ENCODE results near the gene THSD4.
A peak's percentile ranks its signal among the peaks of the same experiment; 100 is the strongest.

The THSD4 gene

GRCh38 chr15:71543413-71543812 lies 428.1 kb downstream of the THSD4 start:
- DNase-seq (ENCODE audit: low read depth in 2 of 2) = no peak

DNA sequence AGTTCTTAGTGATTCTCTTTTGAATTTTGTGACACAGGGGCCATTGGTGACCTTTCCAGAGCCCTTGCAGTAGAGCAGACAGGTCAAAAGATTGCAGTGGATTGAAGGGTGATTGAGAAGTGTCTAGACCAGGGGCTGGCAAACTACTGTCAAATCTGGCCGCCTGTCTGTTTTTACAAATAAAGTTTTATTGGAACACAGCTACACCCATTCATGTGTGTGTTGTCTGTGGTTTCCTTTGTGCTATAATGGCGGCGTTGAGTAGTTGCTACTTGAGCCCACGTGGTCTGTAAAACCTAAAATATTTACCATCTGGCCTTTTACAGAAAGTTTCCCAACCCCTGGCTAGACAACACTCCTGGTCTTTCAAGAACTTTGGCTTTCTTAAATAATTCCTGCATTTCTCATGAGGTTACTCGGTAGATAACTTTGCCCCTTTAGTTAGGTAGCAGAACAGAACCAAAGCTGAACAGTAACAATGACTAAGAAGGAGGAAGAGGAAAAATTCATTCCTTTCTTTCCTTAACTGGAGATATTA lies 430.0 kb downstream of the THSD4 start:
- DNase-seq (ENCODE audit: low read depth in 2 of 2) = peak in 1 of 2 experiments; percentile 24

DNA sequence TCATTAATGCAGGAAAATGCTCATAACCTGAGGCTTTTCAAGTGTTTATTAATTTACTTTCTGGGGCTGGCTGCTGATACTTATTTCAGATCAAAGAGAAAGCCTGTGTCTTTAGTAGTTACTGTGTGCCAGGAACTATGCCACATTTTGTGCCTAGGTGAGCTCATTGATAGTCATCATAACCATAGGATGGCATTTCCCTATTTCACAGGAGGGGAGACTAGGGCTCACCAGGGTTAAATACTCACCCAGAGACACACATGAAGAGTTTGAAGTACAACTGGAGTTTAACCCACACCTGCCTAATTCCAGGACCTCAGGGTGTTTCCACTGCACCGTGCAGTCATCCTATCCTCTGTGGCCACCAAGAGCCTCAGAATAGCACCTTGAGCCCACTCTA lies 430.7 kb downstream of the THSD4 start:
- no peak for DNase-seq (ENCODE audit: low read depth in 2 of 2)

- no peak for DNase-seq (ENCODE audit: low read depth in 2 of 2)
Observed at GRCh38 chr15:71547011-71547410, 431.7 kb downstream of the THSD4 start.

GRCh38 chr15:71548401-71548807 lies 433.1 kb downstream of the THSD4 start:
- no peak for DNase-seq (ENCODE audit: low read depth in 2 of 2)

- DNase-seq (ENCODE audit: low read depth in 2 of 2) = no peak
Observed at GRCh38 chr15:71549091-71549490, 433.8 kb downstream of the THSD4 start.

DNA sequence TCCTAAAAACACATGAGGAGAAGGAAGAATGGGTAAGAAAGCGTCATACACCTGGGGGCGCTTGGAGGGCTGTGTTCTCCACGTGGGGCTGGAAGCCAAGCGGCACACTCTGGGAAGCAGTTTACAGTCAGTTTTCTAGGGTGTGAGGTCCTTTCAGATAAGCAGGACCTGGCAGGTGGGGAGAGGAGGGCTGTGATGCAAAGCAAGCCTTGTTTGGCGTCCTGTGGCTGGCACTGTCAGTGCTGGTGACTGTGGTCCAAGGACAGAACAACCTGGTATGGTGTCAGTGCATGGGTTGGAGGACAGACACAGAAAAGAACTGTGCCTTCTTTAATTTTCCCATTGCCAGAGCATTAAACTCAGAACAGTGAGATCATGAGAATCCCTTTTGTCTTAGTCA lies 434.4 kb downstream of the THSD4 start:
- DNase-seq (ENCODE audit: low read depth in 2 of 2) = no peak

GRCh38 chr15:71551566-71551965 lies 436.3 kb downstream of the THSD4 start:
- DNase-seq (ENCODE audit: low read depth in 2 of 2) = no peak

GRCh38 chr15:71559098-71559497 lies 443.8 kb downstream of the THSD4 start:
- peak; percentile 63 to 69 for DNase-seq (ENCODE audit: low read depth in 2 of 2)

GRCh38 chr15:71559616-71560015 lies 444.3 kb downstream of the THSD4 start:
- DNase-seq (ENCODE audit: low read depth in 2 of 2) = no peak

- DNase-seq (ENCODE audit: low read depth in 2 of 2) = no peak
Observed at GRCh38 chr15:71562251-71562650, 447.0 kb downstream of the THSD4 start.

DNA sequence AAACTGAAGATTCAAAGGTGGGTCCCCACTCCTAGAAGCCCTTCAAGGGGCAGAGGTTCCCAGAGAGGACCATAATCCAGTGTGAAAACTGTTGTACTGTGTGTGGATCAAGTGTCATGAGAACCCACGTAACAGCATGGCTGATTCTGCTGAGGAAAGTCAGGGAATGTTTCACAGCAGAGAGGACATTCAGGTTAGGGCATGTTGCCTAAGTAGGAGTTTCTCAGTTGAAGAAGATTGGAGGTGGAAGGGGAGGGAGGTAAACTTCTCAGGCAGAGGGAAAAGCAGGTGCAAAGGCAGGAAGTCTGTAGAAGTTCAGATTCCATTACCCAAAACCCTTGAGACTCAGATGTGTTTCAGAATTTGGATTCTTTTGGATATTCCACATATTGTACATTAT lies 448.9 kb downstream of the THSD4 start:
- DNase-seq (ENCODE audit: low read depth in 2 of 2) = no peak

GRCh38 chr15:71565006-71565405 lies 449.7 kb downstream of the THSD4 start:
- no peak for DNase-seq (ENCODE audit: low read depth in 2 of 2)

DNA sequence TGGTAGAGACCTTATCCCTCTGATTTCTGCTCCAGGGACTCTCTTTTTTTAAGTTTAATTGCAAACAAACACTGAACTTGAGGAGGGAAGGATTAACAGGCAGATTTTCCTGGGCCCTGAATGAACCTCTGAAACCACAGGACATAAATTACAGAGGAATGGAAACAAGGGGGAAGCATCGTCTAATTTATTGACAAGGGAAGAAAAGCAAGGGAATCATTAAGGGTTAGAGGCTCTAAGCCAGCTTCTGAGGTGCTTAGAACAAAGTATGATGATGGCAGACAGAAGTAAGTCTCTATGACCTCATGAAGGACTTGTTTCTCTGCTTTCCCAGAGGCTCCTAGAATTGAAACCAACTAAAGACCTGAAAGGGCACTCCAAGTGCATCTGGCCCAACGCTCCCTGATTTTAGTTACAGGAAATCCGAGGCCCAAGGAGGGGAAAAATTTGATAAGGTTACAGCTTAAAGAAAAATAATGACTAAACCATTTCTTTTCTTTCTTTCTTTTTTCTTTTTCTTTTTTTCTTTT lies 450.4 kb downstream of the THSD4 start:
- no peak for DNase-seq (ENCODE audit: low read depth in 2 of 2)

DNA sequence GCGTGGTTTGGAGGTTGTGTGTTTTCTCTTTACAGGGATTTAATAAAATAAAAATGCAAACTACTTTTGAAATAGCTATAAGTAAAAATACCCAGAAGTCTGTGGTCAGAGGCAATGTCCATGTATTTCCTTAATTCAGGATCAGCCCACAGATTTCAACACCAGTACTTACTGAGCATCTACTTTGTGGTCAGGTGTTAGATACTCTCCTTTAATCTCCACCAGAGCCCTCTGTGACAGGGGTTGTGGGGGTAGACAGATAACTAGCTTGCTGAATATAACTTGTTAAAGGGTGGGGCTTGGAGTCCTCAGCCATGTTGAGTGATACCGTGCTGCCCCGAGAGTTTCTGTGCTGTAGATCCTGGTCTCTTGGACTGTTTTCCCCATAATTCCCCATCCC lies 451.0 kb downstream of the THSD4 start:
- DNase-seq (ENCODE audit: low read depth in 2 of 2) = no peak

- no peak for DNase-seq (ENCODE audit: low read depth in 2 of 2)
Observed at GRCh38 chr15:71567173-71567572, 451.9 kb downstream of the THSD4 start.

DNA sequence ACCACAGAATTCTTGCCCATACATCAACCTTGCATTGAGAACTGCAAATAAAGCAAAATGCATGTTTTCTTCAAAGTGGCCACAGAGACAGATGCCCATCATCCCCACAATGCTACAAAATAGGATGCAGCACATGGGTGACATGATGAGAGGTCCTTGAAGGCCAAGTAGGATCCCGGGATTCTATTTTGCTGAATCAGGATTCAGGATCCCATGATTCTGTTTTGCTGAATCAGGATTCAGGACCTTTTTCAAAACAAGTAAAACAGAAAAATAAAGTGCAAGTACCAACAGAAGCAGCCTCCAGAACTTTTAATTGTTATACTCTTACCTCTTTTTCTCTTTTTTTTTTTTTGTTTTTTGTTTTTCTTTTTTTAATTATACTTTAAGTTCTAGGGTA lies 453.0 kb downstream of the THSD4 start:
- no peak for DNase-seq (ENCODE audit: low read depth in 2 of 2)

- DNase-seq (ENCODE audit: low read depth in 2 of 2) = no peak
Observed at GRCh38 chr15:71570736-71571135, 455.5 kb downstream of the THSD4 start.

- DNase-seq (ENCODE audit: low read depth in 2 of 2) = no peak
Observed at GRCh38 chr15:71571641-71572040, 456.4 kb downstream of the THSD4 start.

DNA sequence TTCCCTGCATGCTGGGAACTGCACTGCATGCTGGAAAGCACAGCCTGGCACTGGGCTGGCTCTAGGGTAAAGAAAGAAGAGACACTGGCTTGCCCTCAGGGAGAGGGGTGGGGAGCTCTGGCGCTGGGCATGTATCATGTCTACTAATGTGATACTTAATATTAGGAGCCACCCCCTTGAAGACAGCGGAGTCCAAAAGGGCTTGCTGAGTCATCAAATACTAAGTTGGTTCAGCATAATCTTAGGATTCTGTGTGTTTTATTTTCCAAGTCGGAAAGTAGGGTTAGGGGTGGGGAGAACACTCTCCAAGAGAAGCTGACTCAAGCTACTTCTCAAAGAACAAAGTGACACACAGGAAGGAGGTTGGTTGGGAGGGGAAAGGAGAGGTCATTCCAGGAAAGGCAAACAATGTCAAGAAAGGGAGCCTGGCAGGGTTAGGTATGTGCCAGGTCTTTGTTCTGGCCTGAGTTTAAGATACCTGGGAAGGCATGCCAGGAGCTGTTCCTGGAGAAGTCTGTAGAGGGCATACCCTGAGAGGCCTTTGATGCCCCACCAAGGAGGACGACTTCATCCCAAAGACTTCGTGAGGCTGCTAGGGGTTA lies 457.3 kb downstream of the THSD4 start:
- no peak for DNase-seq (ENCODE audit: low read depth in 2 of 2)

DNA sequence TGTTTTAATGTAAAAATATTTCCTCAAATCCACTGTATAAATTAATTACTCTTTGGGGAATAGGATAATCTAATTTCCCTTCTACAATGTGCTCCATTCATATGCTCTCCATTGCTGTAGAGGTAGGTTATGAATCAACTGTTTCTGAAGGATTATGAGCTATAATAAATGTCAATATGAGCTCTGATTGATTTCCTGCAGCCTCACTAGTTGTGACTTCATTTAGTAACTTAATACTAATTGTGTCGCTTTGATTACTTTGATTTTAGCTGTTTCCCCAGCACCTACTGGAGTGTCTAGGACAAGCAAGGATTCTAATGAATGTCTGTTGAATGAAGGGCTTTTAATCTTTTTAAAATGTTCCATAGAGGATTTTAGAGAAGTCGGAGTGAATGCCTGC lies 458.3 kb downstream of the THSD4 start:
- DNase-seq (ENCODE audit: low read depth in 2 of 2) = no peak

DNA sequence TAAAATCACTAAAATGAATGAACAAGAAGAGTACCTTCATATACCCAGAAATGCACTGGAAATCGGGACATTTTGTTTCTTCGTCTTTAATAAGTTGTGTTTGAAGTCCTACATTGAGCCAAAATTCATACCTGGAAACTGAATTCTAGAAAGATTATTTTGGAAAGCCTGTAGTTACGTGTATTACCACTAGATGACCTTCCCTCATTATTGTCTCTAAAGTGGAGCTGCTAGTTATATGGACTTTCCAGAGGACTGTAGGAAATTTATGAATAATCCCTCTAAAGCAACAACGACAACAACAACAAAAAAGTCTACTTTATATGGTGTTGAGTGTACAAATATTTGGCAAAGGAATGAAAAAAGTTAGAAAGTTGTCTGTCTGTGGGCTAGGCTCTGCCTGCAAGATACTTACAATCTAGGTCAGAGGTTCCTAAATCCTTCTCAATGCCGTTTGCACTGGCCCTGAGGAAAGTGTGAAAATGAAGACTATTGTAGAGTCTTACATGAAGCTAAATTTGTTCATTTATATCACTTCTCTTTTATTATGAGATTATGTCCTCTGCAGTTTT lies 460.3 kb downstream of the THSD4 start:
- DNase-seq (ENCODE audit: low read depth in 2 of 2) = no peak

GRCh38 chr15:71577071-71577470 lies 461.8 kb downstream of the THSD4 start:
- no peak for DNase-seq (ENCODE audit: low read depth in 2 of 2)

Measured in fibroblast of skin of left biceps (primary cell).